ENCODE measurements around the gene TMEM87B. TPM values are rescaled to one million over a fixed set of nuclear protein-coding genes. Genes with fewer than 3 reads are reported as not detected.

The TMEM87B gene
- total RNA-seq, 1 experiment from 2014 or later: 10.6 TPM

GRCh38 chr2:112096098-112096497 is 41.0 kb downstream of the TMEM87B start:
- TF ChIP-seq USF1 (CRISPR knock-in tag; IDR thresholded peaks at IDR 0.05): no peak
- no peak for TF ChIP-seq SMAD3 (CRISPR knock-in tag; IDR thresholded peaks at IDR 0.05; ENCODE audit: borderline replicate concordance)
- Mint-ChIP-seq H3K9me3 (no peaks in the 10 kb centered on the region), H3K36me3 (peaks cover 5% of the 10 kb centered on the region; the same call in 1 of the 2 replicates), H3K4me3 (no peak overlapping the region), H3K4me1 (no peaks in the 10 kb centered on the region), H3K27me3 (ENCODE audit: low read depth) (no peaks in the 10 kb centered on the region), H3K27ac (no peak overlapping the region)
- ATAC-seq (no peak), DNase-seq (ENCODE audit: low spot score) (no peak)
- POLR2A ChIA-PET: no interaction called here
- CTCF ChIA-PET: no interaction called here

- H3K4me3 Mint-ChIP-seq: no peak overlapping the region
- ChIA-PET POLR2A (no interaction called here), CTCF (interaction anchor here (0.8 kb wide), 1 partner anchor 13 kb away, joined by 3 read pairs; no protein-coding TSS in a partner anchor)
- DNase-seq (ENCODE audit: low spot score): no peak
- peaks cover 37% of the 10 kb centered on the region for H3K36me3 Mint-ChIP-seq
- no peak overlapping the region for H3K27ac Mint-ChIP-seq
- H3K9me3 Mint-ChIP-seq: peaks cover 21% of the 10 kb centered on the region
- no peaks in the 10 kb centered on the region; the same call in 1 of the 2 replicates for H3K27me3 Mint-ChIP-seq (ENCODE audit: low read depth)
- no peak for ATAC-seq
- no peaks in the 10 kb centered on the region for H3K4me1 Mint-ChIP-seq
- TF ChIP-seq SMAD3 (CRISPR knock-in tag; IDR thresholded peaks at IDR 0.05; ENCODE audit: borderline replicate concordance) (no peak), ATF1 (CRISPR knock-in tag; IDR thresholded peaks at IDR 0.05) (no peak), ZNF416 (CRISPR knock-in tag; IDR thresholded peaks at IDR 0.05) (no peak), EMX1 (CRISPR knock-in tag; IDR thresholded peaks at IDR 0.05) (no peak), PRRX2 (CRISPR knock-in tag; IDR thresholded peaks at IDR 0.05) (no peak), ATF6 (CRISPR knock-in tag; IDR thresholded peaks at IDR 0.05) (no peak), FOXK1 (CRISPR knock-in tag; IDR thresholded peaks at IDR 0.05) (no peak), ZNF219 (CRISPR knock-in tag; IDR thresholded peaks at IDR 0.05; ENCODE audit: borderline replicate concordance) (no peak), MYBL2 (CRISPR knock-in tag; IDR thresholded peaks at IDR 0.05) (no peak), ELF4 (CRISPR knock-in tag; IDR thresholded peaks at IDR 0.05; ENCODE audit: low read depth) (no peak), TCF7 (CRISPR knock-in tag; IDR thresholded peaks at IDR 0.05; ENCODE audit: low read depth) (no peak)
These were observed 53.2 kb downstream of the TMEM87B start for GRCh38 chr2:112108178-112108832.

- ATAC-seq: no peak
- H3K9me3 Mint-ChIP-seq: peaks cover 21% of the 10 kb centered on the region
- H3K4me1 Mint-ChIP-seq: no peaks in the 10 kb centered on the region
- CTCF ChIA-PET: interaction anchor here (0.6 to 1.3 kb wide), 4 partner anchors 9 to 356 kb away, joined by 3 to 4 read pairs (median 4); no protein-coding TSS in a partner anchor
- H3K27me3 Mint-ChIP-seq (ENCODE audit: low read depth): no peaks in the 10 kb centered on the region; the same call in 1 of the 2 replicates
- H3K36me3 Mint-ChIP-seq: peaks cover 37% of the 10 kb centered on the region
- H3K27ac Mint-ChIP-seq: no peak overlapping the region
- POLR2A ChIA-PET: no interaction called here
- no peak for TF ChIP-seq NR1H2 (CRISPR knock-in tag; IDR thresholded peaks at IDR 0.05)
- TF ChIP-seq CTCF (IDR thresholded peaks at IDR 0.05): no peak
- TF ChIP-seq EMX1 (CRISPR knock-in tag; IDR thresholded peaks at IDR 0.05): no peak
- no peak for TF ChIP-seq USF2 (CRISPR knock-in tag; IDR thresholded peaks at IDR 0.05)
- TF ChIP-seq CREB1 (CRISPR knock-in tag; IDR thresholded peaks at IDR 0.05): no peak
- TF ChIP-seq ZSCAN18 (CRISPR knock-in tag; IDR thresholded peaks at IDR 0.05): no peak
- TF ChIP-seq RORB (CRISPR knock-in tag; IDR thresholded peaks at IDR 0.05): no peak
- TF ChIP-seq MXD4 (CRISPR knock-in tag; IDR thresholded peaks at IDR 0.05; ENCODE audit: borderline replicate concordance): no peak
- TF ChIP-seq ZNF396 (CRISPR knock-in tag; IDR thresholded peaks at IDR 0.05; ENCODE audit: borderline replicate concordance): no peak
- TF ChIP-seq ZNF532 (CRISPR knock-in tag; IDR thresholded peaks at IDR 0.05; ENCODE audit: borderline replicate concordance): no peak
- no peak for TF ChIP-seq TCF7 (CRISPR knock-in tag; IDR thresholded peaks at IDR 0.05; ENCODE audit: low read depth)
- DNase-seq (ENCODE audit: low spot score): no peak
- no peak overlapping the region for H3K4me3 Mint-ChIP-seq
These were observed 54.2 kb downstream of the TMEM87B start for GRCh38 chr2:112109278-112109677.
